NT2/D1 (cell line): Measurements from ENCODE around the gene EHD3.

ENCODE experiments used
- DNase-seq: peaks from one replicate; pipeline ENCODE4 v3.0.0-alpha.2; 2011; ENCODE audit warnings: low read depth, low spot score
- H3K27me3 ChIP-seq: 2 replicates; pipeline ENCODE4 v1.6.0; 2011; ENCODE audit warnings: mild to moderate bottlenecking; ENCODE audit not compliant: insufficient read length, insufficient read depth
- H3K36me3 ChIP-seq: 2 replicates; pipeline ENCODE4 v1.6.1; 2011; ENCODE audit warnings: mild to moderate bottlenecking, low read length, mixed read lengths; ENCODE audit not compliant: insufficient read depth, insufficient read length
- H3K4me1 ChIP-seq: 2 replicates; pipeline ENCODE4 v1.5.1; 2011; ENCODE audit not compliant: insufficient read depth, insufficient read length
- H3K4me3 ChIP-seq: 2 replicates; pipeline ENCODE4 v1.5.1; 2011; ENCODE audit warnings: low read depth; ENCODE audit not compliant: insufficient read length
- H3K9ac ChIP-seq: 2 replicates; pipeline ENCODE4 v1.6.0; 2011; ENCODE audit warnings: low read depth; ENCODE audit not compliant: insufficient read length
- H3K9me3 ChIP-seq: 2 replicates; pipeline ENCODE4 v1.5.1; 2011; ENCODE audit warnings: mild to moderate bottlenecking, low read length; ENCODE audit not compliant: insufficient read depth
- SUZ12 ChIP-seq: IDR thresholded peaks from 2 replicates; pipeline ENCODE4 v1.6.1; 2011; ENCODE audit not compliant: insufficient read length, insufficient read depth; ENCODE audit errors: extremely low read depth
- YY1 ChIP-seq: IDR thresholded peaks from 2 replicates; pipeline ENCODE4 v1.6.1; 2011; ENCODE audit not compliant: insufficient read length, insufficient read depth
- ZNF274 ChIP-seq: IDR thresholded peaks from 2 replicates; pipeline ENCODE4 v1.6.1; 2011; ENCODE audit warnings: mild to moderate bottlenecking, low read depth, low read length

EHD3 gene

GRCh38 chr2:31202833-31203232 lies 31.1 kb upstream of the EHD3 start:
- TF ChIP-seq SUZ12 (no peak), ZNF274 (no peak), YY1 (no peak)
- no peaks in the 10 kb centered on the region for H3K27me3 ChIP-seq
- no peak overlapping the region for H3K9ac ChIP-seq
- no peaks in the 10 kb centered on the region for H3K4me1 ChIP-seq
- no peak overlapping the region for H3K4me3 ChIP-seq
- H3K36me3 ChIP-seq: no peaks in the 10 kb centered on the region
- H3K9me3 ChIP-seq: no peaks in the 10 kb centered on the region
- no peak for DNase-seq

GRCh38 chr2:31203916-31204315 lies 30.0 kb upstream of the EHD3 start:
- no peaks in the 10 kb centered on the region for H3K4me1 ChIP-seq
- DNase-seq: no peak
- H3K27me3 ChIP-seq: no peaks in the 10 kb centered on the region
- H3K9me3 ChIP-seq: no peaks in the 10 kb centered on the region
- no peak for TF ChIP-seq SUZ12
- no peak for TF ChIP-seq YY1
- TF ChIP-seq ZNF274: no peak
- no peak overlapping the region for H3K4me3 ChIP-seq
- no peaks in the 10 kb centered on the region for H3K36me3 ChIP-seq
- H3K9ac ChIP-seq: no peak overlapping the region

GRCh38 chr2:31204783-31205182 lies 29.2 kb upstream of the EHD3 start:
- TF ChIP-seq ZNF274: no peak
- TF ChIP-seq YY1: no peak
- TF ChIP-seq SUZ12: no peak
- no peaks in the 10 kb centered on the region for H3K4me1 ChIP-seq
- H3K36me3 ChIP-seq: no peaks in the 10 kb centered on the region
- H3K4me3 ChIP-seq: no peak overlapping the region
- no peaks in the 10 kb centered on the region for H3K27me3 ChIP-seq
- H3K9me3 ChIP-seq: no peaks in the 10 kb centered on the region
- DNase-seq: no peak
- H3K9ac ChIP-seq: no peak overlapping the region

GRCh38 chr2:31205186-31205585 lies 28.8 kb upstream of the EHD3 start:
- Histone ChIP-seq H3K27me3 (no peaks in the 10 kb centered on the region), H3K36me3 (no peaks in the 10 kb centered on the region), H3K4me3 (no peak overlapping the region), H3K9ac (no peak overlapping the region), H3K4me1 (no peaks in the 10 kb centered on the region), H3K9me3 (no peaks in the 10 kb centered on the region)
- no peak for TF ChIP-seq SUZ12
- no peak for TF ChIP-seq ZNF274
- TF ChIP-seq YY1: no peak
- DNase-seq: no peak

- no peaks in the 10 kb centered on the region for H3K27me3 ChIP-seq
- DNase-seq: no peak
- no peak overlapping the region for H3K9ac ChIP-seq
- no peaks in the 10 kb centered on the region for H3K4me1 ChIP-seq
- TF ChIP-seq ZNF274 (no peak), YY1 (no peak), SUZ12 (no peak)
- H3K36me3 ChIP-seq: no peaks in the 10 kb centered on the region
- no peak overlapping the region for H3K4me3 ChIP-seq
- no peaks in the 10 kb centered on the region for H3K9me3 ChIP-seq
Observed at GRCh38 chr2:31205613-31206012, 28.3 kb upstream of the EHD3 start.

- TF ChIP-seq ZNF274 (no peak), YY1 (no peak), SUZ12 (no peak)
- Histone ChIP-seq H3K9ac (no peak overlapping the region), H3K9me3 (no peaks in the 10 kb centered on the region), H3K27me3 (no peaks in the 10 kb centered on the region), H3K4me1 (no peaks in the 10 kb centered on the region), H3K4me3 (no peak overlapping the region), H3K36me3 (no peaks in the 10 kb centered on the region)
- peak; percentile 71 for DNase-seq
Observed at GRCh38 chr2:31207790-31208189, 26.2 kb upstream of the EHD3 start.

- TF ChIP-seq YY1: no peak
- TF ChIP-seq ZNF274: no peak
- TF ChIP-seq SUZ12: no peak
- H3K9ac ChIP-seq: no peak overlapping the region
- no peaks in the 10 kb centered on the region for H3K36me3 ChIP-seq
Observed at GRCh38 chr2:31208240-31208639, 25.7 kb upstream of the EHD3 start.

More at GRCh38 chr2:31208240-31208639, 25.7 kb upstream of the EHD3 start:
- H3K9me3 ChIP-seq: no peaks in the 10 kb centered on the region
- no peaks in the 10 kb centered on the region for H3K27me3 ChIP-seq
- no peak overlapping the region for H3K4me3 ChIP-seq
- no peaks in the 10 kb centered on the region for H3K4me1 ChIP-seq
- DNase-seq: no peak
